Transverse colon (tissue), 4 donors: ENCODE measurements around the gene THEM5. TPM values are rescaled to one million over a fixed set of nuclear protein-coding genes. Genes with fewer than 3 reads are reported as not detected.

ENCODE experiments used
- DNase-seq: peaks from one replicate; pipeline ENCODE4 v3.0.0-alpha.2; 2019
- H3K27ac ChIP-seq, 4 donors: fragments of 200-600 bp; sonication (generic); 2 replicates each; pipeline ENCODE4 v1.5.1; 2016 to 2018; ENCODE audit warnings: inconsistent platforms in 4 of 4
- H3K27me3 ChIP-seq: fragments of 200-600 bp; sonication (generic); 2 replicates; pipeline ENCODE4 v1.5.1; 2017; ENCODE audit warnings: inconsistent platforms
- H3K36me3 ChIP-seq, 4 donors: fragments of 200-600 bp; sonication (generic); 2 replicates each; pipeline ENCODE4 v1.5.1; 2017 to 2019; ENCODE audit warnings: inconsistent platforms in 4 of 4
- H3K4me1 ChIP-seq, 4 donors: fragments of 200-600 bp; sonication (generic); 2 replicates each; pipeline ENCODE4 v1.5.1; 2017 to 2020; ENCODE audit warnings: inconsistent platforms in 4 of 4
- H3K4me3 ChIP-seq, 4 donors: fragments of 200-600 bp; sonication (generic); 1 replicate in 1 of 4; 2 replicates in 3 of 4; pipeline versions ENCODE4 v1.5.1 to v1.6.1; 2017 to 2019; ENCODE audit warnings: inconsistent platforms in 4 of 4
- H3K9me3 ChIP-seq, 2 donors: fragments of 200-600 bp; sonication (generic); 2 replicates each; pipeline ENCODE4 v1.5.1; 2017 to 2019; ENCODE audit warnings: inconsistent platforms in 2 of 2
- CTCF ChIP-seq, 5 experiments: fragments of 200-600 bp in 3 of 5; fragments of 450-650 bp in 2 of 5; sonication (generic) in 3 of 5; IDR thresholded peaks; 1 replicate in 2 of 5; 2 replicates in 3 of 5; pipeline ENCODE4 v1.5.1; 2016 to 2017; ENCODE audit warnings: antibody characterized with exemption in 5 of 5, inconsistent platforms in 3 of 5, mild to moderate bottlenecking in 2 of 5, moderate library complexity in 1 of 5
- EP300 ChIP-seq: sonication (generic); formaldehyde crosslinking; IDR thresholded peaks from one replicate; pipeline ENCODE4 v1.6.1; 2017; ENCODE audit warnings: antibody characterized with exemption, low read depth
- POLR2A ChIP-seq: fragments of 450-650 bp; IDR thresholded peaks from one replicate; pipeline ENCODE4 v1.6.1; 2016; ENCODE audit warnings: antibody characterized with exemption, mild to moderate bottlenecking, moderate library complexity
- POLR2AphosphoS5 ChIP-seq, 3 donors: sonication (generic); formaldehyde crosslinking; IDR thresholded peaks; one replicate each; pipeline ENCODE4 v1.6.1; 2016; ENCODE audit warnings: antibody characterized with exemption in 3 of 3
- WGBS, 2 donors: methylation state at CpG; one replicate each; pipeline ENCODE4 v1.1.5; 2018; ENCODE audit warnings: low coverage in 1 of 2; 5-methylcytosine and 5-hydroxymethylcytosine counted together
- in situ Hi-C, 4 donors: fragments of 200-750 bp; cut with MboI; loops; one replicate each; pipeline versions ENCODE4 v1.15.0 to v1.15.1; 2017; ENCODE audit warnings: low sequenced_read_pairs in 3 of 4, low pct_ligation_motif_present in 1 of 4, low pct_unique_long_range_greater_than_20kb in 1 of 4
- intact Hi-C: fragments of 100-400 bp; cut with DNase I; formaldehyde crosslinking; loops from one replicate; pipeline ENCODE4 v1.15.1; 2023; ENCODE audit warnings: low total_unique reads
- total RNA-seq, 4 donors: library from RNA; depleted of rRNA; stranded (reverse); fragments of >200 nt; gene quantifications; one replicate each; pipeline ENCODE4 v1.1.0, GENCODE V29; 2016

The THEM5 gene
- total RNA-seq, 4 donors from 2014 or later: not detected

GRCh38 chr1:151806170-151806569, 47.3 kb downstream of the THEM5 start:
- Histone ChIP-seq H3K27ac (no peak overlapping the region), H3K9me3 (no peaks in the 10 kb centered on the region), H3K4me1 (no peaks in the 10 kb centered on the region), H3K36me3 (no peaks in the 10 kb centered on the region), H3K27me3 (peaks cover 3% of the 10 kb centered on the region), H3K4me3 (no peak overlapping the region)
- no peak for DNase-seq
- 57 to 68% methylated on average over 1 to 7 of the region's 7 CpGs for WGBS, 2 donors
- intact Hi-C loops: no loop called here
- in situ Hi-C loops: no loop called here
- TF ChIP-seq POLR2AphosphoS5 (IDR thresholded peaks at IDR 0.05) (no peak), EP300 (no peak), CTCF (IDR thresholded peaks at IDR 0.05) (no peak), POLR2A (no peak)

- no peak for DNase-seq
- in situ Hi-C loops: no loop called here
- no peak within 1 kb of the TSS for H3K4me3 ChIP-seq
- no peak for TF ChIP-seq EP300
- TF ChIP-seq POLR2AphosphoS5 (IDR thresholded peaks at IDR 0.05): no peak
- no peak for TF ChIP-seq CTCF (IDR thresholded peaks at IDR 0.05)
- no peak for TF ChIP-seq POLR2A
- H3K27ac ChIP-seq: no peak within 1 kb of the TSS
- no peaks in the 10 kb centered on the region for H3K9me3 ChIP-seq
- intact Hi-C loops: no loop called here
- WGBS, 2 donors: 40 to 57% methylated on average over 1 to 12 of the region's 12 CpGs
- H3K36me3 ChIP-seq: no peaks in the 10 kb centered on the region
- H3K4me1 ChIP-seq: no peaks in the 10 kb centered on the region
- peaks cover 3% of the 10 kb centered on the region for H3K27me3 ChIP-seq
Observed at GRCh38 chr1:151805066-151805820, 48.3 kb downstream of the THEM5 start, which contains the start of gene LINGO4. LINGO4 (minus strand) TSS chr1:151805419; CDS start chr1:151802704, 2,715 bp downstream.

- in situ Hi-C loops: no loop called here
- TF ChIP-seq POLR2AphosphoS5 (IDR thresholded peaks at IDR 0.05) (no peak), CTCF (IDR thresholded peaks at IDR 0.05) (no peak), POLR2A (no peak), EP300 (no peak)
Observed at GRCh38 chr1:151803915-151804314, 49.6 kb downstream of the THEM5 start.

GRCh38 chr1:151803164-151803563, 50.3 kb downstream of the THEM5 start:
- H3K27ac ChIP-seq: no peak overlapping the region
- in situ Hi-C loops (no loop called here), intact Hi-C loops (no loop called here)
- H3K4me1 ChIP-seq: no peaks in the 10 kb centered on the region
- peaks cover 3% of the 10 kb centered on the region for H3K27me3 ChIP-seq
- no peak overlapping the region for H3K4me3 ChIP-seq
- no peak for TF ChIP-seq POLR2A
- TF ChIP-seq POLR2AphosphoS5 (IDR thresholded peaks at IDR 0.05): no peak
- no peak for TF ChIP-seq EP300
- no peak for TF ChIP-seq CTCF (IDR thresholded peaks at IDR 0.05)
- no peak for DNase-seq
- H3K36me3 ChIP-seq: no peaks in the 10 kb centered on the region
- no peaks in the 10 kb centered on the region for H3K9me3 ChIP-seq

More at GRCh38 chr1:151803915-151804314, 49.6 kb downstream of the THEM5 start:
- DNase-seq: no peak
- Histone ChIP-seq H3K4me3 (no peak overlapping the region), H3K9me3 (no peaks in the 10 kb centered on the region), H3K27ac (no peak overlapping the region), H3K27me3 (peaks cover 3% of the 10 kb centered on the region), H3K36me3 (no peaks in the 10 kb centered on the region), H3K4me1 (no peaks in the 10 kb centered on the region)
- intact Hi-C loops: no loop called here
- 98% methylated on average over 3 of the region's 3 CpGs; no CpG with 5 or more reads in 1 of the 2 donors for WGBS, 2 donors
